GM12875 (cell line): Measurements from ENCODE around the gene HSPA12A.

Experiments
- H3K4me3 ChIP-seq: one replicate; pipeline ENCODE4 v1.5.1; 2011; ENCODE audit warnings: low read depth, low read length, control low read depth
- TF ChIP-seq, protein P1 (sequence below): IDR thresholded peaks from 2 replicates; pipeline ENCODE4 v1.5.1; 2011; ENCODE audit warnings: low read depth, mild to moderate bottlenecking, control low read depth, inconsistent platforms, low read length, moderate library complexity, borderline replicate concordance; ENCODE audit not compliant: insufficient read depth

The HSPA12A gene

DNA sequence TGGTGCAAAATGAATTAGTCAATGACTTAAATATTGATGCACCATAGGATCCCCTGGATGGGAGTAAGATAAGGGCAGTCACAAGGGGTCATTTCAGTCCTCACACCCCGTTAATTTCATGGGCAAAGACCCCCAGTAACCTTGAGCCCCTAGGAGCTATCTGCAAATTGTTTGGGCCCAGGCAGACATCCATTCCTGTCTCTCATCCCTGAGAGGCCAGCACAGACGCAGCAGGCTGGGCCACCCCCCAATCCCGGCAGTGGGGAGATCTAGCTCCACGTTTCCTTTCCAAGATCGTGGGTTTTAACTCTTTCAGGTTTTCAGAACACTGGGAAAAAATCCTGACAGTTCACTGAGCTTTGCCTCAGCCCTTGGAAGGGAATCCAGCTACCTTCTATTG, 81.5 kb downstream of the HSPA12A start:
- TF ChIP-seq, protein P1, sequence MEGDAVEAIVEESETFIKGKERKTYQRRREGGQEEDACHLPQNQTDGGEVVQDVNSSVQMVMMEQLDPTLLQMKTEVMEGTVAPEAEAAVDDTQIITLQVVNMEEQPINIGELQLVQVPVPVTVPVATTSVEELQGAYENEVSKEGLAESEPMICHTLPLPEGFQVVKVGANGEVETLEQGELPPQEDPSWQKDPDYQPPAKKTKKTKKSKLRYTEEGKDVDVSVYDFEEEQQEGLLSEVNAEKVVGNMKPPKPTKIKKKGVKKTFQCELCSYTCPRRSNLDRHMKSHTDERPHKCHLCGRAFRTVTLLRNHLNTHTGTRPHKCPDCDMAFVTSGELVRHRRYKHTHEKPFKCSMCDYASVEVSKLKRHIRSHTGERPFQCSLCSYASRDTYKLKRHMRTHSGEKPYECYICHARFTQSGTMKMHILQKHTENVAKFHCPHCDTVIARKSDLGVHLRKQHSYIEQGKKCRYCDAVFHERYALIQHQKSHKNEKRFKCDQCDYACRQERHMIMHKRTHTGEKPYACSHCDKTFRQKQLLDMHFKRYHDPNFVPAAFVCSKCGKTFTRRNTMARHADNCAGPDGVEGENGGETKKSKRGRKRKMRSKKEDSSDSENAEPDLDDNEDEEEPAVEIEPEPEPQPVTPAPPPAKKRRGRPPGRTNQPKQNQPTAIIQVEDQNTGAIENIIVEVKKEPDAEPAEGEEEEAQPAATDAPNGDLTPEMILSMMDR, result no peak

DNA sequence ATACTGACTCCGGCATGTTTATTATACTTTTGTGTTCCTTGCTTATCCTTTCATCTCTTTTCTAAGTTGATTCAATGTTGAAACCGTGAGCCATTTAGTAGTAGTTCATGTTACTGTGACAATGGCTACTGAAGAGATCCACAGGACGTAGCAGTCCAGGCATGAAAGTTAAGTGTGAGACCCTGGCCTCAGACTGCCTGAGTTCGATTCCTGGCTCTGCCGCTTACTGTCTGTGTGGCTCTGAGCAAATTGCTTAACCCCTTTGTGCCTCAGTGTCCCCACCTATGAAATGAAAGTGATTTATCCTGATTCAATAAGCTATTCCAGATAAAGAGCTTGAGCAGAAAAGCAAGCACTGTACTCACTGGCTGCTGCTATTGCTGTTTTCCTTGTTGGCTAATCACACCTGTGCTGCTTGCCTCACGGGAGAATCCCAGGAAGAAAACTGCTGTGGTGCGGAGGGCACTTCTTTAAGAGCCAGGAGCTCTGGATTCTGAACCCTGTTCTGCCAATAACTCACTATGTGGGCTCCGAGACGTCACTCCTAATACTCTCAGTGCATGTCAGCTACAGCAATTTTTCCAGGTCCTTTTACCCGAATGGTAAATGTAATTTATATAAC, 83.2 kb downstream of the HSPA12A start:
- no peak overlapping the region for H3K4me3 ChIP-seq

More for the DNA sequence above, 81.5 kb downstream of the HSPA12A start:
- no peak overlapping the region for H3K4me3 ChIP-seq

DNA sequence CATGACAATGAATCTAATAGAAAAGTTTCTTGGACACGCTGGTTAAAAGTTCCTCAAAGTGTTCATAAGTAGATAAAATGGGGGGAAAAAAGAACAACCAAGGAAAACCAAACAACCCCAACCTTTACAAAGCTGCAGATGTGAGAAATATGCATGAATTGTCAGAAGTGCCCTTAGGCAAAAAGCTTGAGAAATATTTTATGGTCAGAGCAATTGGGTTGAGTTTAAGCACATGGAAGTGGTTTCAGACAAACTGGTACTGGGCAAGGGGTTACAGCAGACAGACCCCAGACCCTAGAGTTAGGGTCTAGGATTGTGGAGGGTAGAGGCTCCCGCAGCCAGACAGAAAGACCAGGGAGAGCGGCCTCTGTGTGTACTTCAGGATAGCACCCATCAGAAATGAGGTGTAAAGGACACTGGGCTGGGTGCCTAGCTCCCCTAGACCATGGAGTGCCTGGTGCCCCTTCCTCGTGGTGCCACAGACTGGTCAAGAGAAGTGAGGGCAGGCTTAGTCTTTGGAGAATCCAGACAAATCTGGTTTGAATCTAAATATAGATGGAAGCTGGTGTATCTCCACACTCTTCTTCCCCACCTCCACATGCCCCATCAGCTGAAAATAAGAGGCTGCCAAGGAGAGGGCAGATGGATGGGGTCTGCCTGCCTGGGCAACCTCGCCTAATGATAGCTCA, 84.4 kb downstream of the HSPA12A start:
- TF ChIP-seq, protein P1, result no peak
- no peak overlapping the region for H3K4me3 ChIP-seq

More for the DNA sequence above, 83.2 kb downstream of the HSPA12A start:
- TF ChIP-seq, protein P1, result no peak

DNA sequence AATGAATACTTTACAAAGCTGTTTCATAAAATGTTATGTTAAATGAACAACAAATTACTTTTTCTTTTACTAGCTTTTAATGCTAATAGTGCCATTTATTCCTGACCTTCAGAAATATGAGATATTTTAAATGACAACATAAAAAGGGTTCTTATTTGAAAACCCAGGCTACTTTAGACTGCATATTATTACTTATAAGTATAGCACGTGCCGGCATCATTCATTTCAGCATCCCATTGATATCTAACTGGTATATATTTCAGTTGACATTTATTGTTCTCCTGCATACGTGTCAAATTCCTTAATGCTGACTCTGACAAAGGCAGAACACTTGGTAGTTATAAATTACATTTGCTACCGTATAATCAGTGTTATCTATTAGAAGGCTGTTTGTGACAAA, 86.3 kb downstream of the HSPA12A start:
- TF ChIP-seq, protein P1, result no peak
- H3K4me3 ChIP-seq, result no peak overlapping the region

DNA sequence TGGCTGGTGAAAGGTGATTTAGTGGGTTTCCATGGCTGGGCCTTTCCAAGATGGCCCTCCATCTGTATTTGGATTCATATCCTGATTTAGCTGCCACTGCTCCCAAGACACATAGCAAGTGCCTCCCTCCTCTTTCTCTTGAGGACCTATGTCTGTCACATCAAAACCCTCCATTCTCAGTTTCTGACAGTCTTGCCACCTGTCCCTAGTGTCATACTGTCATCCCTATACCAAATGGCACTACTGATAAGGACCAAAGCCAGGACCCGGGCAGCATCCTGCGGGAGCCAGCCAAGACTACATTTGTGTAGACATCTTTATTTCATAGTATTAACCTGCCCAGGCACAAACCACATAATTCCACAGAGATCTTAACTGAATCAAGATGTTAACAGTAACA, 86.8 kb downstream of the HSPA12A start:
- TF ChIP-seq, protein P1, result no peak
- no peak overlapping the region for H3K4me3 ChIP-seq

DNA sequence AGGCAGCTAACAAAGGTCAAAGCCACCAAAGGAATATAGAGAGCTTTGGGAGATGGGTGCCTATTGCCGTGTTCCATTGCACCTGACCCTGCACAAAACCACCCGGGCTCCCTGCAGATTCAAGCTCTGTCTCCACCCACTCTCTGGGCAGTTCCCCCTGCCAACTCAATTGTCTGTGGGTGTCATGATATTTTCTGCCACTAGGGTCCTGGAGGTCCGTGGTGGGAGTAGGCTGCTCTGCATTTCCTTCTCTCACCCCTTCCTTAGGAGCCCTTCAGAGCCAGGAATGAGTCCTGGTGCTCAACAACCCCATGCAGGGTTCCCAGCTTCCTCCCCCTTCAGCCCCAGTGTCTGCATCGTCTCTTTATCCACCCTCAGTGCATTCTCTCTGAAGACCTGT, 87.5 kb downstream of the HSPA12A start:
- H3K4me3 ChIP-seq, result no peak overlapping the region
- TF ChIP-seq, protein P1, result 0 out of 2 replicates have a peak, but pooled peaks have one; percentile 10

DNA sequence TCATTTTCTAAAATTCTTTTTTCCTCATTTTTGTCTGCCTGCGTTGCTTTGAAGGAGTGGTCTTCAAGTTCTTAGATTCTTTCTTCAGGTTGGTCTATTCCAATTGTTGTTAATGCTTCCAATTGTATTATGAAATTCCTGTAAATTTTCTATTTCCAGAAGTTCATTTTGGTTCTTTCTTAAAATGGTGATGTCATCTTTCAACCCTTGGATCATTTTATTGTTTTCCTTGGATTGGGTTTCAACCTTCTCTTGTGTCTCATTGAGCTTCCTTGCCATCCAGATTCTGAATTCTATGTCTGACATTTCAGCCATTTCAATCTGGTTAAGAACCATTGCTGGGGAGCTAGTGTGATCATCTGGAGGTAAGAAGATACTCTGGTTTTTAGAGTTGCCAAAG, 88.5 kb downstream of the HSPA12A start:
- TF ChIP-seq, protein P1, result no peak
- no peak overlapping the region for H3K4me3 ChIP-seq
